GM23338 (cell line): ENCODE measurements around the gene SLC4A3. TPM values are rescaled to one million over a fixed set of nuclear protein-coding genes. Genes with fewer than 3 reads are reported as not detected.

ENCODE experiments used
- ATAC-seq: fragments of 200-7000 bp; cut with Tn5 transposase; 3 replicates; pipeline ENCODE4 v1.9.1; 2020
- DNase-seq: peaks from one replicate; pipeline ENCODE4 v3.0.0-alpha.2; 2015; ENCODE audit warnings: low spot score
- H2AFZ ChIP-seq: fragments of 200-600 bp; sonication (generic); 2 replicates; pipeline ENCODE4 v1.8.0; 2016; ENCODE audit warnings: antibody characterized with exemption, mild to moderate bottlenecking, moderate library complexity
- H3F3A ChIP-seq: fragments of 200-600 bp; sonication (generic); replicated peaks from 2 replicates; pipeline ENCODE4 v1.8.0; 2017; ENCODE audit warnings: antibody characterized with exemption, mixed run types, low read depth
- H3K27ac ChIP-seq: fragments of 200-600 bp; sonication (generic); 2 replicates; pipeline ENCODE4 v1.6.1; 2016; ENCODE audit warnings: low read depth
- H3K27me3 ChIP-seq: fragments of 200-600 bp; sonication (generic); 2 replicates; pipeline ENCODE4 v1.8.0; 2016; ENCODE audit warnings: mild to moderate bottlenecking, mixed run types, moderate library complexity; ENCODE audit not compliant: insufficient read depth
- H3K36me3 ChIP-seq: fragments of 200-600 bp; sonication (generic); 2 replicates; pipeline ENCODE4 v1.8.0; 2016; ENCODE audit warnings: mild to moderate bottlenecking; ENCODE audit not compliant: insufficient read depth
- H3K4me1 ChIP-seq: fragments of 200-600 bp; sonication (generic); 2 replicates; pipeline ENCODE4 v1.8.0; 2016; ENCODE audit warnings: mild to moderate bottlenecking, moderate library complexity; ENCODE audit not compliant: insufficient read depth
- H3K4me2 ChIP-seq: fragments of 200-600 bp; sonication (generic); 2 replicates; pipeline ENCODE4 v1.7.1; 2017; ENCODE audit warnings: mixed run types
- H3K4me3 ChIP-seq: fragments of 200-600 bp; sonication (generic); 2 replicates; pipeline ENCODE4 v1.6.1; 2016; ENCODE audit warnings: mixed run types
- H3K79me2 ChIP-seq: fragments of 200-600 bp; sonication (generic); replicated peaks from 2 replicates; pipeline ENCODE4 v1.8.0; 2017; ENCODE audit warnings: mild to moderate bottlenecking; ENCODE audit not compliant: insufficient read depth
- H3K9me2 ChIP-seq: fragments of 200-600 bp; sonication (generic); 2 replicates; pipeline ENCODE4 v1.8.0; 2017; ENCODE audit not compliant: insufficient read depth
- H4K20me1 ChIP-seq: fragments of 200-600 bp; sonication (generic); replicated peaks from 2 replicates; pipeline ENCODE4 v1.8.0; 2017; ENCODE audit warnings: mild to moderate bottlenecking; ENCODE audit not compliant: insufficient read depth
- H3K27ac Mint-ChIP-seq: 2 replicates; pipeline ENCODE4 v1.8.0; 2020; ENCODE audit warnings: inconsistent platforms, mild to moderate bottlenecking, moderate library complexity, mixed read lengths
- H3K27me3 Mint-ChIP-seq: 3 replicates; pipeline ENCODE4 v1.8.0; 2022; ENCODE audit warnings: low read depth, mild to moderate bottlenecking, moderate library complexity, mixed read lengths, inconsistent platforms; ENCODE audit not compliant: insufficient read depth, poor library complexity
- H3K36me3 Mint-ChIP-seq: 3 replicates; pipeline ENCODE4 v1.8.0; 2021; ENCODE audit warnings: low read depth, mild to moderate bottlenecking, inconsistent platforms, moderate library complexity, mixed read lengths
- H3K4me1 Mint-ChIP-seq: 3 replicates; pipeline ENCODE4 v1.8.0; 2020; ENCODE audit warnings: mild to moderate bottlenecking, inconsistent platforms, mixed read lengths
- H3K4me3 Mint-ChIP-seq: 3 replicates; pipeline ENCODE4 v1.8.0; 2021; ENCODE audit warnings: moderate library complexity, mild to moderate bottlenecking, inconsistent platforms, mixed read lengths
- H3K9me3 Mint-ChIP-seq: 3 replicates; pipeline ENCODE4 v1.8.0; 2020; ENCODE audit warnings: moderate library complexity, mild to moderate bottlenecking, inconsistent platforms, mixed read lengths
- CREB1 ChIP-seq: fragments of 250-450 bp; sonication (Bioruptor Pico); IDR thresholded peaks from 2 replicates; pipeline ENCODE4 v1.5.0; 2020; ENCODE audit warnings: low read depth, mild to moderate bottlenecking, moderate library complexity
- EZH2 ChIP-seq: fragments of 200-600 bp; sonication (generic); IDR thresholded peaks from one replicate; pipeline ENCODE4 v1.8.0; 2017; ENCODE audit warnings: antibody characterized with exemption, mild to moderate bottlenecking, low read depth; ENCODE audit not compliant: unreplicated experiment
- EZH2phosphoT487 ChIP-seq: fragments of 200-600 bp; sonication (generic); IDR thresholded peaks from one replicate; pipeline ENCODE4 v1.8.1; 2018; ENCODE audit warnings: antibody characterized with exemption; ENCODE audit not compliant: unreplicated experiment
- JUNB ChIP-seq: IDR thresholded peaks from one replicate; pipeline ENCODE4 v1.6.1; 2016; ENCODE audit warnings: antibody characterized with exemption; ENCODE audit not compliant: unreplicated experiment
- NANOG ChIP-seq: IDR thresholded peaks from 2 replicates; pipeline ENCODE4 v1.6.1; 2016; ENCODE audit warnings: antibody characterized with exemption, borderline replicate concordance
- POLR2AphosphoS5 ChIP-seq: IDR thresholded peaks from 2 replicates; pipeline ENCODE4 v1.6.1; 2016; ENCODE audit warnings: antibody characterized with exemption, low read depth
- STAT1 ChIP-seq: IDR thresholded peaks from one replicate; pipeline ENCODE4 v1.6.1; 2016; ENCODE audit warnings: antibody characterized with exemption; ENCODE audit not compliant: unreplicated experiment
- ZNF114 ChIP-seq: fragments of 250-450 bp; sonication (Bioruptor Pico); IDR thresholded peaks from 2 replicates; pipeline ENCODE4 v1.5.0; 2020; ENCODE audit warnings: mild to moderate bottlenecking, moderate library complexity
- ZNF331 ChIP-seq: fragments of 250-450 bp; sonication (Bioruptor Pico); IDR thresholded peaks from 2 replicates; pipeline ENCODE4 v1.5.0; 2020; ENCODE audit warnings: low read depth, mild to moderate bottlenecking, moderate library complexity
- polyA plus RNA-seq: library from polyadenylated mRNA; unstranded; fragments of >200 nt; fragmentation: Nextera tagmentation; extraction: Ambion mirVana; gene quantifications from 2 replicates; pipeline ENCODE4 v1.2.1, GENCODE V29; 2016
- total RNA-seq: library from RNA; depleted of rRNA; stranded (reverse); fragments of >200 nt; shearing (Covaris generic); gene quantifications from 2 replicates; pipeline ENCODE4 v1.2.3, GENCODE V29; 2014
- TF ChIP-seq, protein P1 (sequence below), 2 experiments: fragments of 200-600 bp in 1 of 2; sonication (generic) in 1 of 2; conservative IDR thresholded peaks; 2 replicates each; pipeline versions ENCODE4 v1.5.1 to v1.6.1; 2016 to 2017; ENCODE audit warnings: antibody characterized with exemption in 2 of 2, low read depth in 2 of 2, mild to moderate bottlenecking in 2 of 2, moderate library complexity in 1 of 2
- TF ChIP-seq, protein P2 (sequence below): IDR thresholded peaks from one replicate; pipeline ENCODE4 v1.6.1; 2018; ENCODE audit warnings: antibody characterized with exemption; ENCODE audit not compliant: unreplicated experiment
- TF ChIP-seq, protein P3 (sequence below): fragments of 250-450 bp; sonication (Bioruptor Pico); IDR thresholded peaks from 2 replicates; pipeline ENCODE4 v1.5.0; 2020; ENCODE audit warnings: mild to moderate bottlenecking, moderate library complexity
- TF ChIP-seq, protein P4 (sequence below): IDR thresholded peaks from 2 replicates; pipeline ENCODE4 v1.6.1; 2016; ENCODE audit warnings: antibody characterized with exemption

SLC4A3 gene
- total and polyA plus RNA-seq, 2 experiments from 2014 or later: 3.6 to 6.8 TPM

DNA sequence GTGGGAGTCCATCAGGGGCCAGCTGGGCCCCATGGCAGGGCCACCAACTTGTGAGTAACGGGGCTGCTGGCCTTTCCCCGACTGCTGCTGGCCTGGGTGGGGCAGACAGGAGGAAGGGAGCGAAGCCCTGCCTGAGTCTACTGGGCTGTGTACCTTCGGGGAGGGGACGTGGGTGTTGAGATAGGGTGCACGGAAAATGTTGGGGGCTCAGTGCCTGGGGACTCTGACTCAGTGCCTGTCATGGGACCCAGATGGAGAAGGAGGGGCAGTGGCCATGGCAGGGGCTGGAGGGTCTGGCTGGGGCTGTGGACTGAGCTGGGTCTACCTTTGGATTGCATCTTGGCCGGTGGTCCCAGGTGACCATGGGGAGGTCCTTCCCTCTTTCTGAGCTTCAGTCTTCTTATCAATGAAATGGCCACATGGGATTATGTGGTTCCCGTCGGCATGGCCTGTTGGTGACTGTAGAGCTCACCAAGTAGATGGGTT lies 4.0 kb downstream of the SLC4A3 start:
- H2AFZ ChIP-seq: no peak overlapping the region
- H3K4me1 ChIP-seq: peaks cover 4% of the 10 kb centered on the region
- no peak for DNase-seq
- Mint-ChIP-seq H3K4me1 (peaks cover 10% of the 10 kb centered on the region; the same call in 1 of the 3 replicates), H3K9me3 (no peaks in the 10 kb centered on the region; the same call in 1 of the 3 replicates), H3K27ac (no peak overlapping the region), H3K36me3 (peaks cover 2% of the 10 kb centered on the region; the same call in 1 of the 3 replicates), H3K4me3 (no peak overlapping the region), H3K27me3 (peaks cover 15% of the 10 kb centered on the region)
- no peak overlapping the region for H3K27ac ChIP-seq
- TF ChIP-seq, protein P1, sequence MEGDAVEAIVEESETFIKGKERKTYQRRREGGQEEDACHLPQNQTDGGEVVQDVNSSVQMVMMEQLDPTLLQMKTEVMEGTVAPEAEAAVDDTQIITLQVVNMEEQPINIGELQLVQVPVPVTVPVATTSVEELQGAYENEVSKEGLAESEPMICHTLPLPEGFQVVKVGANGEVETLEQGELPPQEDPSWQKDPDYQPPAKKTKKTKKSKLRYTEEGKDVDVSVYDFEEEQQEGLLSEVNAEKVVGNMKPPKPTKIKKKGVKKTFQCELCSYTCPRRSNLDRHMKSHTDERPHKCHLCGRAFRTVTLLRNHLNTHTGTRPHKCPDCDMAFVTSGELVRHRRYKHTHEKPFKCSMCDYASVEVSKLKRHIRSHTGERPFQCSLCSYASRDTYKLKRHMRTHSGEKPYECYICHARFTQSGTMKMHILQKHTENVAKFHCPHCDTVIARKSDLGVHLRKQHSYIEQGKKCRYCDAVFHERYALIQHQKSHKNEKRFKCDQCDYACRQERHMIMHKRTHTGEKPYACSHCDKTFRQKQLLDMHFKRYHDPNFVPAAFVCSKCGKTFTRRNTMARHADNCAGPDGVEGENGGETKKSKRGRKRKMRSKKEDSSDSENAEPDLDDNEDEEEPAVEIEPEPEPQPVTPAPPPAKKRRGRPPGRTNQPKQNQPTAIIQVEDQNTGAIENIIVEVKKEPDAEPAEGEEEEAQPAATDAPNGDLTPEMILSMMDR (conservative IDR thresholded peaks at IDR 0.05; ENCODE audit: low read depth in 2 of 2): no peak
- TF ChIP-seq, protein P2, sequence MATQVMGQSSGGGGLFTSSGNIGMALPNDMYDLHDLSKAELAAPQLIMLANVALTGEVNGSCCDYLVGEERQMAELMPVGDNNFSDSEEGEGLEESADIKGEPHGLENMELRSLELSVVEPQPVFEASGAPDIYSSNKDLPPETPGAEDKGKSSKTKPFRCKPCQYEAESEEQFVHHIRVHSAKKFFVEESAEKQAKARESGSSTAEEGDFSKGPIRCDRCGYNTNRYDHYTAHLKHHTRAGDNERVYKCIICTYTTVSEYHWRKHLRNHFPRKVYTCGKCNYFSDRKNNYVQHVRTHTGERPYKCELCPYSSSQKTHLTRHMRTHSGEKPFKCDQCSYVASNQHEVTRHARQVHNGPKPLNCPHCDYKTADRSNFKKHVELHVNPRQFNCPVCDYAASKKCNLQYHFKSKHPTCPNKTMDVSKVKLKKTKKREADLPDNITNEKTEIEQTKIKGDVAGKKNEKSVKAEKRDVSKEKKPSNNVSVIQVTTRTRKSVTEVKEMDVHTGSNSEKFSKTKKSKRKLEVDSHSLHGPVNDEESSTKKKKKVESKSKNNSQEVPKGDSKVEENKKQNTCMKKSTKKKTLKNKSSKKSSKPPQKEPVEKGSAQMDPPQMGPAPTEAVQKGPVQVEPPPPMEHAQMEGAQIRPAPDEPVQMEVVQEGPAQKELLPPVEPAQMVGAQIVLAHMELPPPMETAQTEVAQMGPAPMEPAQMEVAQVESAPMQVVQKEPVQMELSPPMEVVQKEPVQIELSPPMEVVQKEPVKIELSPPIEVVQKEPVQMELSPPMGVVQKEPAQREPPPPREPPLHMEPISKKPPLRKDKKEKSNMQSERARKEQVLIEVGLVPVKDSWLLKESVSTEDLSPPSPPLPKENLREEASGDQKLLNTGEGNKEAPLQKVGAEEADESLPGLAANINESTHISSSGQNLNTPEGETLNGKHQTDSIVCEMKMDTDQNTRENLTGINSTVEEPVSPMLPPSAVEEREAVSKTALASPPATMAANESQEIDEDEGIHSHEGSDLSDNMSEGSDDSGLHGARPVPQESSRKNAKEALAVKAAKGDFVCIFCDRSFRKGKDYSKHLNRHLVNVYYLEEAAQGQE: no peak
- TF ChIP-seq EZH2: no peak
- no peak for TF ChIP-seq CREB1 (CRISPR knock-in tag)
- TF ChIP-seq, protein P3, sequence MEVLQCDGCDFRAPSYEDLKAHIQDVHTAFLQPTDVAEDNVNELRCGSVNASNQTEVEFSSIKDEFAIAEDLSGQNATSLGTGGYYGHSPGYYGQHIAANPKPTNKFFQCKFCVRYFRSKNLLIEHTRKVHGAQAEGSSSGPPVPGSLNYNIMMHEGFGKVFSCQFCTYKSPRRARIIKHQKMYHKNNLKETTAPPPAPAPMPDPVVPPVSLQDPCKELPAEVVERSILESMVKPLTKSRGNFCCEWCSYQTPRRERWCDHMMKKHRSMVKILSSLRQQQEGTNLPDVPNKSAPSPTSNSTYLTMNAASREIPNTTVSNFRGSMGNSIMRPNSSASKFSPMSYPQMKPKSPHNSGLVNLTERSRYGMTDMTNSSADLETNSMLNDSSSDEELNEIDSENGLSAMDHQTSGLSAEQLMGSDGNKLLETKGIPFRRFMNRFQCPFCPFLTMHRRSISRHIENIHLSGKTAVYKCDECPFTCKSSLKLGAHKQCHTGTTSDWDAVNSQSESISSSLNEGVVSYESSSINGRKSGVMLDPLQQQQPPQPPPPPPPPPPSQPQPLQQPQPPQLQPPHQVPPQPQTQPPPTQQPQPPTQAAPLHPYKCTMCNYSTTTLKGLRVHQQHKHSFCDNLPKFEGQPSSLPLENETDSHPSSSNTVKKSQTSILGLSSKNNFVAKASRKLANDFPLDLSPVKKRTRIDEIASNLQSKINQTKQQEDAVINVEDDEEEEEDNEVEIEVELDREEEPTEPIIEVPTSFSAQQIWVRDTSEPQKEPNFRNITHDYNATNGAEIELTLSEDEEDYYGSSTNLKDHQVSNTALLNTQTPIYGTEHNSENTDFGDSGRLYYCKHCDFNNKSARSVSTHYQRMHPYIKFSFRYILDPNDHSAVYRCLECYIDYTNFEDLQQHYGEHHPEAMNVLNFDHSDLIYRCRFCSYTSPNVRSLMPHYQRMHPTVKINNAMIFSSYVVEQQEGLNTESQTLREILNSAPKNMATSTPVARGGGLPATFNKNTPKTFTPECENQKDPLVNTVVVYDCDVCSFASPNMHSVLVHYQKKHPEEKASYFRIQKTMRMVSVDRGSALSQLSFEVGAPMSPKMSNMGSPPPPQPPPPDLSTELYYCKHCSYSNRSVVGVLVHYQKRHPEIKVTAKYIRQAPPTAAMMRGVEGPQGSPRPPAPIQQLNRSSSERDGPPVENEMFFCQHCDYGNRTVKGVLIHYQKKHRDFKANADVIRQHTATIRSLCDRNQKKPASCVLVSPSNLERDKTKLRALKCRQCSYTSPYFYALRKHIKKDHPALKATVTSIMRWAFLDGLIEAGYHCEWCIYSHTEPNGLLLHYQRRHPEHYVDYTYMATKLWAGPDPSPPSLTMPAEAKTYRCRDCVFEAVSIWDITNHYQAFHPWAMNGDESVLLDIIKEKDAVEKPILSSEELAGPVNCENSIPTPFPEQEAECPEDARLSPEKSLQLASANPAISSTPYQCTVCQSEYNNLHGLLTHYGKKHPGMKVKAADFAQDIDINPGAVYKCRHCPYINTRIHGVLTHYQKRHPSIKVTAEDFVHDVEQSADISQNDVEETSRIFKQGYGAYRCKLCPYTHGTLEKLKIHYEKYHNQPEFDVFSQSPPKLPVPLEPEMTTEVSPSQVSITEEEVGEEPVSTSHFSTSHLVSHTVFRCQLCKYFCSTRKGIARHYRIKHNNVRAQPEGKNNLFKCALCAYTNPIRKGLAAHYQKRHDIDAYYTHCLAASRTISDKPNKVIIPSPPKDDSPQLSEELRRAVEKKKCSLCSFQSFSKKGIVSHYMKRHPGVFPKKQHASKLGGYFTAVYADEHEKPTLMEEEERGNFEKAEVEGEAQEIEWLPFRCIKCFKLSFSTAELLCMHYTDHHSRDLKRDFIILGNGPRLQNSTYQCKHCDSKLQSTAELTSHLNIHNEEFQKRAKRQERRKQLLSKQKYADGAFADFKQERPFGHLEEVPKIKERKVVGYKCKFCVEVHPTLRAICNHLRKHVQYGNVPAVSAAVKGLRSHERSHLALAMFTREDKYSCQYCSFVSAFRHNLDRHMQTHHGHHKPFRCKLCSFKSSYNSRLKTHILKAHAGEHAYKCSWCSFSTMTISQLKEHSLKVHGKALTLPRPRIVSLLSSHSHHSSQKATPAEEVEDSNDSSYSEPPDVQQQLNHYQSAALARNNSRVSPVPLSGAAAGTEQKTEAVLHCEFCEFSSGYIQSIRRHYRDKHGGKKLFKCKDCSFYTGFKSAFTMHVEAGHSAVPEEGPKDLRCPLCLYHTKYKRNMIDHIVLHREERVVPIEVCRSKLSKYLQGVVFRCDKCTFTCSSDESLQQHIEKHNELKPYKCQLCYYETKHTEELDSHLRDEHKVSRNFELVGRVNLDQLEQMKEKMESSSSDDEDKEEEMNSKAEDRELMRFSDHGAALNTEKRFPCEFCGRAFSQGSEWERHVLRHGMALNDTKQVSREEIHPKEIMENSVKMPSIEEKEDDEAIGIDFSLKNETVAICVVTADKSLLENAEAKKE (CRISPR knock-in tag): no peak
- no peak for TF ChIP-seq JUNB
- TF ChIP-seq POLR2AphosphoS5: no peak
- TF ChIP-seq STAT1: no peak
- TF ChIP-seq EZH2phosphoT487: no peak
- TF ChIP-seq ZNF331 (CRISPR knock-in tag): no peak
- TF ChIP-seq ZNF114: no peak
- no peak for TF ChIP-seq NANOG
- TF ChIP-seq, protein P4, sequence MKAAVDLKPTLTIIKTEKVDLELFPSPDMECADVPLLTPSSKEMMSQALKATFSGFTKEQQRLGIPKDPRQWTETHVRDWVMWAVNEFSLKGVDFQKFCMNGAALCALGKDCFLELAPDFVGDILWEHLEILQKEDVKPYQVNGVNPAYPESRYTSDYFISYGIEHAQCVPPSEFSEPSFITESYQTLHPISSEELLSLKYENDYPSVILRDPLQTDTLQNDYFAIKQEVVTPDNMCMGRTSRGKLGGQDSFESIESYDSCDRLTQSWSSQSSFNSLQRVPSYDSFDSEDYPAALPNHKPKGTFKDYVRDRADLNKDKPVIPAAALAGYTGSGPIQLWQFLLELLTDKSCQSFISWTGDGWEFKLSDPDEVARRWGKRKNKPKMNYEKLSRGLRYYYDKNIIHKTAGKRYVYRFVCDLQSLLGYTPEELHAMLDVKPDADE: no peak
- no peaks in the 10 kb centered on the region for H3K79me2 ChIP-seq
- no peak overlapping the region for H3K4me3 ChIP-seq
- H3K9me2 ChIP-seq: no peaks in the 10 kb centered on the region
- H3K27me3 ChIP-seq: peaks cover 6% of the 10 kb centered on the region; the same call in 1 of the 2 replicates
- no peak for ATAC-seq
- H3F3A ChIP-seq: 0 out of 2 replicates have a peak, but pooled peaks cover 5% of the 10 kb centered on the region
- no peak overlapping the region for H3K4me2 ChIP-seq
- H4K20me1 ChIP-seq: no peaks in the 10 kb centered on the region
- no peaks in the 10 kb centered on the region for H3K36me3 ChIP-seq
